K562 (cell line): ENCODE results near the gene MYL6B. TPM values are rescaled to one million over a fixed set of nuclear protein-coding genes. Genes with fewer than 3 reads are reported as not detected.

Experiments used
- DACH1 ChIP-seq: fragments of 450-650 bp; IDR thresholded peaks from 2 replicates; pipeline ENCODE4 v1.6.1; 2018; ENCODE audit not compliant: partially characterized antibody
- FIP1L1 ChIP-seq: fragments of 200-400 bp; formaldehyde crosslinking; IDR thresholded peaks from 2 replicates; pipeline ENCODE4 v1.6.1; 2018; ENCODE audit warnings: mild to moderate bottlenecking, low read depth, low read length; ENCODE audit not compliant: poor library complexity, severe bottlenecking
- RBFOX2 ChIP-seq: fragments of 200-400 bp; formaldehyde crosslinking; IDR thresholded peaks from 2 replicates; pipeline ENCODE4 v1.6.1; 2017; ENCODE audit warnings: low read depth, mild to moderate bottlenecking, low read length, moderate library complexity
- ZFX ChIP-seq: sonication (generic); formaldehyde crosslinking; IDR thresholded peaks from 2 replicates; pipeline ENCODE4 v1.8.0; 2022; ENCODE audit warnings: mild to moderate bottlenecking, missing genetic modification reagents, moderate library complexity
- polyA plus RNA-seq, 8 experiments: library from polyadenylated mRNA; depleted of rRNA in 4 of 8; stranded (reverse) in 5 of 8; unstranded in 3 of 8; fragments of >200 nt; fragmentation: Nextera tagmentation in 2 of 8; fragmentation: Illumina TruSeq in 1 of 8; extraction: Ambion mirVana in 2 of 8; extraction: Trizol in 1 of 8; gene quantifications; 2 replicates each; pipeline versions ENCODE4 v1.2.1 to v1.2.3, GENCODE V29; 2011 to 2014; ENCODE audit warnings: inconsistent platforms in 1 of 8, missing spikeins in 1 of 8
- total RNA-seq, 7 experiments: library from RNA; depleted of rRNA in 6 of 7; stranded (reverse); fragments of >200 nt in 6 of 7; fragmentation: Illumina TruSeq in 2 of 7; extraction: Trizol in 2 of 7; gene quantifications; 2 replicates each; pipeline versions ENCODE4 v1.2.1 to v1.2.3, GENCODE V29; 2011 to 2021; ENCODE audit warnings: low replicate concordance in 1 of 7
- TF ChIP-seq, protein P1 (sequence below): fragments of 150-350 bp; IDR thresholded peaks from 2 replicates; pipeline ENCODE4 v1.6.1; 2014; ENCODE audit warnings: low read depth, mild to moderate bottlenecking, low read length, borderline replicate concordance
- TF ChIP-seq, protein P2 (sequence below): fragments of 450-650 bp; formaldehyde crosslinking; conservative IDR thresholded peaks from 2 replicates; pipeline ENCODE4 v1.4.0; 2022; ENCODE audit warnings: mild to moderate bottlenecking, missing genetic modification characterization

MYL6B gene
- total and polyA plus RNA-seq, 9 of the 15 experiments (the other 6 are each of a cell fraction or from before 2014, with no cell fraction given) = 42.8 to 77.3 (median 68.6) TPM

DNA sequence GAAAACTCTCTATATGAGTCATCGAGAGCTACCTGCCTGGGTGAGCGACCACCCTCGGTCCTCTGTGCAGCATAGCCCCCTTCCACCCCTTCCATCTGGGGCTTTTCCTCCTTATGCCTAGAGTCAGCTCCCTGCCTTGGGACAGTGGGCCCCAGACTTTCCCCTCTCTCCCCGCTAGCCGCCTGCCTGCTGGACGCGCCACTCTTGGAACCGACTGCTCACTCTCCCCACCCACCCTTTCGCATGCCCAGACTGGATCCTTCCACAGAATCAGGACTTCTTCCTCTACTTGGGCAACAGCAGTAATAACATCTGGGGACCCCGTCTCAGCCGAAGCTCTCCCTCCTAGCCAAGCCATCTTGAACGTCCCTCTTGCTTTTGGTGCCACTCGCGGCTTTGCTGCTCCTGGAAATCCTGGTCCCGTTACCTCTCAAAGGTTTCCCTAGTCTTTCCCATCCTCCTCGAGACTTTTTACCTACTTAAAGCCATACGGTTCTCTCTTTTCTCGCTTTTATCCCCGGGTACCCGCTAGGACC is 23.6 kb upstream of the MYL6B start (continued):
- TF ChIP-seq, protein P1, sequence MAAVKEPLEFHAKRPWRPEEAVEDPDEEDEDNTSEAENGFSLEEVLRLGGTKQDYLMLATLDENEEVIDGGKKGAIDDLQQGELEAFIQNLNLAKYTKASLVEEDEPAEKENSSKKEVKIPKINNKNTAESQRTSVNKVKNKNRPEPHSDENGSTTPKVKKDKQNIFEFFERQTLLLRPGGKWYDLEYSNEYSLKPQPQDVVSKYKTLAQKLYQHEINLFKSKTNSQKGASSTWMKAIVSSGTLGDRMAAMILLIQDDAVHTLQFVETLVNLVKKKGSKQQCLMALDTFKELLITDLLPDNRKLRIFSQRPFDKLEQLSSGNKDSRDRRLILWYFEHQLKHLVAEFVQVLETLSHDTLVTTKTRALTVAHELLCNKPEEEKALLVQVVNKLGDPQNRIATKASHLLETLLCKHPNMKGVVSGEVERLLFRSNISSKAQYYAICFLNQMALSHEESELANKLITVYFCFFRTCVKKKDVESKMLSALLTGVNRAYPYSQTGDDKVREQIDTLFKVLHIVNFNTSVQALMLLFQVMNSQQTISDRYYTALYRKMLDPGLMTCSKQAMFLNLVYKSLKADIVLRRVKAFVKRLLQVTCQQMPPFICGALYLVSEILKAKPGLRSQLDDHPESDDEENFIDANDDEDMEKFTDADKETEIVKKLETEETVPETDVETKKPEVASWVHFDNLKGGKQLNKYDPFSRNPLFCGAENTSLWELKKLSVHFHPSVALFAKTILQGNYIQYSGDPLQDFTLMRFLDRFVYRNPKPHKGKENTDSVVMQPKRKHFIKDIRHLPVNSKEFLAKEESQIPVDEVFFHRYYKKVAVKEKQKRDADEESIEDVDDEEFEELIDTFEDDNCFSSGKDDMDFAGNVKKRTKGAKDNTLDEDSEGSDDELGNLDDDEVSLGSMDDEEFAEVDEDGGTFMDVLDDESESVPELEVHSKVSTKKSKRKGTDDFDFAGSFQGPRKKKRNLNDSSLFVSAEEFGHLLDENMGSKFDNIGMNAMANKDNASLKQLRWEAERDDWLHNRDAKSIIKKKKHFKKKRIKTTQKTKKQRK = no peak
- TF ChIP-seq DACH1 (no peak), FIP1L1 (no peak), ZFX (CRISPR knock-in tag) (peak; percentile 26; the same call in 1 of the 2 replicates), RBFOX2 (peak; percentile 70)
- TF ChIP-seq, protein P2, sequence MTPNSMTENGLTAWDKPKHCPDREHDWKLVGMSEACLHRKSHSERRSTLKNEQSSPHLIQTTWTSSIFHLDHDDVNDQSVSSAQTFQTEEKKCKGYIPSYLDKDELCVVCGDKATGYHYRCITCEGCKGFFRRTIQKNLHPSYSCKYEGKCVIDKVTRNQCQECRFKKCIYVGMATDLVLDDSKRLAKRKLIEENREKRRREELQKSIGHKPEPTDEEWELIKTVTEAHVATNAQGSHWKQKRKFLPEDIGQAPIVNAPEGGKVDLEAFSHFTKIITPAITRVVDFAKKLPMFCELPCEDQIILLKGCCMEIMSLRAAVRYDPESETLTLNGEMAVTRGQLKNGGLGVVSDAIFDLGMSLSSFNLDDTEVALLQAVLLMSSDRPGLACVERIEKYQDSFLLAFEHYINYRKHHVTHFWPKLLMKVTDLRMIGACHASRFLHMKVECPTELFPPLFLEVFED = peak; percentile 58; the same call in 1 of the 2 replicates
- TF ChIP-seq, all 486 proteins: peak for 22
